SK-N-SH (cell line): ENCODE results near the gene SEMA3A.

Experiments used
- CHD2 ChIP-seq: fragments of 150-350 bp; IDR thresholded peaks from 2 replicates; pipeline ENCODE4 v1.6.1; 2018; ENCODE audit warnings: low read length; ENCODE audit not compliant: partially characterized antibody
- CTCF ChIP-seq: fragments of 200-600 bp; sonication (generic); IDR thresholded peaks from 2 replicates; pipeline ENCODE4 v1.6.1; 2017; ENCODE audit warnings: antibody characterized with exemption, mild to moderate bottlenecking, moderate library complexity
- EZH2phosphoT487 ChIP-seq: fragments of 200-600 bp; sonication (generic); IDR thresholded peaks from 2 replicates; pipeline ENCODE4 v1.6.1; 2017; ENCODE audit warnings: low read depth, mixed run types, mild to moderate bottlenecking, antibody characterized with exemption, moderate library complexity, borderline replicate concordance
- RAD21 ChIP-seq: IDR thresholded peaks from 2 replicates; pipeline ENCODE4 v1.6.1; 2012; ENCODE audit warnings: mild to moderate bottlenecking, low read length

- TF ChIP-seq RAD21, result no peak
- no peak for TF ChIP-seq CTCF
- TF ChIP-seq CHD2, result no peak
- TF ChIP-seq EZH2phosphoT487, result no peak
These were observed 109.4 kb downstream of the SEMA3A start for GRCh38 chr7:84085147-84085546.
